A549 (cell line): ENCODE measurements around the gene PAK1IP1.

Experiments used
- BHLHE40 ChIP-seq: IDR thresholded peaks from 2 replicates; pipeline ENCODE4 v1.6.1; 2012; ENCODE audit warnings: low read depth, low read length, inconsistent platforms
- CTCF ChIP-seq: fragments of >200 bp; sonication (Bioruptor Twin); formaldehyde crosslinking; IDR thresholded peaks from 3 replicates; pipeline ENCODE4 v1.5.1; 2016
- EHMT2 ChIP-seq: fragments of 200-600 bp; sonication (generic); IDR thresholded peaks from 2 replicates; pipeline ENCODE4 v1.6.1; 2016; ENCODE audit warnings: antibody characterized with exemption, low read depth, mild to moderate bottlenecking, moderate library complexity
- EP300 ChIP-seq, 2 experiments: fragments of >200 bp; sonication (Bioruptor Twin); formaldehyde crosslinking; IDR thresholded peaks; 2 replicates in 1 of 2; 3 replicates in 1 of 2; pipeline ENCODE4 v1.6.1; 2016 to 2017
- JUN ChIP-seq, 2 experiments: fragments of >200 bp; sonication (Bioruptor Twin); formaldehyde crosslinking; IDR thresholded peaks; 2 replicates in 1 of 2; 3 replicates in 1 of 2; pipeline ENCODE4 v1.6.1; 2016 to 2017
- POLR2A ChIP-seq: IDR thresholded peaks from 2 replicates; pipeline ENCODE4 v1.6.1; 2012; ENCODE audit warnings: mild to moderate bottlenecking, low read length

GRCh38 chr6:10696655-10697054 lies 1.9 kb downstream of the PAK1IP1 start:
- TF ChIP-seq POLR2A (no peak), JUN (IDR thresholded peaks at IDR 0.05) (no peak), CTCF (no peak), BHLHE40 (no peak), EHMT2 (no peak), EP300 (IDR thresholded peaks at IDR 0.05) (no peak)
